H1 (cell line): ENCODE data around the gene LAMB1. TPM values are rescaled to one million over a fixed set of nuclear protein-coding genes. Genes with fewer than 3 reads are reported as not detected.

Experiments used
- CTCF ChIA-PET: fragments of 300-600 bp; sonication (Branson Sonifier 250); formaldehyde crosslinking; loops from one replicate; lab custom pipeline; 2021; ENCODE audit not compliant: partially characterized antibody; lab: Charles Lee
- POLR2A ChIA-PET: fragments of 300-600 bp; sonication (Branson Sonifier 250); formaldehyde crosslinking; loops from one replicate; lab custom pipeline; 2021; ENCODE audit warnings: inconsistent platforms; ENCODE audit not compliant: partially characterized antibody; lab: Charles Lee
- DNase-seq, 2 experiments: peaks; one replicate each; pipeline versions ENCODE4 v3.0.0 to v3.0.0-alpha.2; 2010 to 2022; ENCODE audit warnings: low spot score in 2 of 2, low read depth in 1 of 2, mixed read lengths in 1 of 2
- FAIRE-seq: peaks from 2 replicates; lab custom pipeline; 2011; peaks lifted over from hg19 to GRCh38; lab: Jason Lieb, UNC
- H2AFZ ChIP-seq: 2 replicates; pipeline ENCODE4 v1.8.1; 2012; ENCODE audit warnings: low read length, inconsistent platforms
- H2AK5ac ChIP-seq: 2 replicates; pipeline ENCODE4 v1.6.1; 2013; ENCODE audit warnings: low read depth, low read length
- H2BK120ac ChIP-seq: replicated peaks from 2 replicates; pipeline ENCODE3; 2013; ENCODE audit warnings: low read depth, low read length, inconsistent platforms
- H2BK12ac ChIP-seq: 2 replicates; pipeline ENCODE4 v1.6.1; 2013; ENCODE audit warnings: low read depth, low read length
- H2BK15ac ChIP-seq: 2 replicates; pipeline ENCODE4 v1.6.1; 2013; ENCODE audit warnings: low read length
- H2BK20ac ChIP-seq: 2 replicates; pipeline ENCODE4 v1.6.1; 2013; ENCODE audit warnings: low read length
- H2BK5ac ChIP-seq: 2 replicates; pipeline ENCODE4 v1.6.1; 2013; ENCODE audit warnings: low read depth, low read length
- H3K14ac ChIP-seq: 2 replicates; pipeline ENCODE4 v1.6.1; 2013; ENCODE audit warnings: inconsistent platforms; ENCODE audit not compliant: insufficient read length
- H3K18ac ChIP-seq: 2 replicates; pipeline ENCODE4 v1.6.1; 2013; ENCODE audit warnings: low read length; ENCODE audit errors: extremely low read depth
- H3K23ac ChIP-seq: 2 replicates; pipeline ENCODE4 v1.6.1; 2013; ENCODE audit warnings: inconsistent platforms; ENCODE audit not compliant: insufficient read length
- H3K23me2 ChIP-seq: 2 replicates; pipeline ENCODE4 v1.6.1; 2013; ENCODE audit warnings: low read depth, low read length
- H3K27ac ChIP-seq: 2 replicates; pipeline ENCODE4 v1.6.1; 2011; ENCODE audit warnings: low read depth, low read length, inconsistent platforms
- H3K27me3 ChIP-seq, 4 experiments: replicated peaks in 1 of 4; 1 replicate in 1 of 4; 2 replicates in 3 of 4; pipeline versions ENCODE4 v1.6.1 to v1.8.1; 2011 to 2013; ENCODE audit warnings: low read length in 3 of 4, mild to moderate bottlenecking in 3 of 4, inconsistent platforms in 2 of 4, mixed read lengths in 2 of 4, moderate library complexity in 1 of 4; ENCODE audit not compliant: control insufficient read depth in 3 of 4, insufficient read depth in 3 of 4; ENCODE audit errors: extremely low read depth in 1 of 4
- H3K36me3 ChIP-seq, 4 experiments: 2 replicates each; pipeline versions ENCODE4 v1.6.1 to v1.8.1; 2011 to 2013; ENCODE audit warnings: mild to moderate bottlenecking in 4 of 4, low read length in 3 of 4, moderate library complexity in 2 of 4, control low read depth in 1 of 4, inconsistent platforms in 1 of 4; ENCODE audit not compliant: insufficient read depth in 4 of 4, control insufficient read depth in 2 of 4
- H3K4ac ChIP-seq: replicated peaks from 2 replicates; pipeline ENCODE3; 2013; ENCODE audit warnings: low read length, low read depth, mixed read lengths, inconsistent platforms; ENCODE audit not compliant: insufficient read length
- H3K4me1 ChIP-seq, 4 experiments: replicated peaks in 1 of 4; 1 replicate in 1 of 4; 2 replicates in 3 of 4; pipeline versions ENCODE4 v1.6.1 to v1.8.1; 2011 to 2013; ENCODE audit warnings: low read length in 3 of 4, inconsistent platforms in 2 of 4, mixed read lengths in 1 of 4; ENCODE audit not compliant: insufficient read depth in 4 of 4, control insufficient read depth in 3 of 4
- H3K4me2 ChIP-seq, 2 experiments: 2 replicates each; pipeline versions ENCODE4 v1.6.1 to v1.8.1; 2011 to 2013; ENCODE audit warnings: low read depth in 2 of 2, low read length in 2 of 2, control low read depth in 1 of 2, inconsistent platforms in 1 of 2, mild to moderate bottlenecking in 1 of 2; ENCODE audit not compliant: insufficient read depth in 1 of 2
- H3K4me3 ChIP-seq, 4 experiments: fragments of 200-600, 300-600 bp in 1 of 4; sonication (generic), shearing (Covaris generic), sonication (Bioruptor Twin) in 1 of 4; 2 replicates each; pipeline versions ENCODE4 v1.5.1 to v1.8.1; 2011 to 2016; ENCODE audit warnings: low read length in 4 of 4, low read depth in 3 of 4, control low read depth in 2 of 4, inconsistent platforms in 2 of 4, mild to moderate bottlenecking in 2 of 4, mixed read lengths in 1 of 4, moderate library complexity in 1 of 4; ENCODE audit not compliant: insufficient read depth in 2 of 4; ENCODE audit errors: extremely low read depth in 1 of 4
- H3K56ac ChIP-seq: replicated peaks from 2 replicates; pipeline ENCODE3; 2013; ENCODE audit warnings: low read depth, mild to moderate bottlenecking, mixed read lengths, low read length, inconsistent platforms; ENCODE audit not compliant: insufficient read length
- H3K79me1 ChIP-seq: 2 replicates; pipeline ENCODE4 v1.6.1; 2013; ENCODE audit warnings: low read depth, low read length, control low read depth
- H3K79me2 ChIP-seq, 2 experiments: 2 replicates each; pipeline versions ENCODE4 v1.6.1 to v1.8.1; 2012 to 2013; ENCODE audit warnings: low read length in 2 of 2, mild to moderate bottlenecking in 2 of 2, inconsistent platforms in 1 of 2; ENCODE audit not compliant: insufficient read depth in 2 of 2, control insufficient read depth in 1 of 2
- H3K9ac ChIP-seq, 4 experiments: replicated peaks in 1 of 4; 1 replicate in 1 of 4; 2 replicates in 3 of 4; pipeline versions ENCODE4 v1.6.1 to v1.8.1; 2011 to 2013; ENCODE audit warnings: low read depth in 3 of 4, low read length in 3 of 4, control low read depth in 2 of 4, mild to moderate bottlenecking in 2 of 4, moderate library complexity in 2 of 4, inconsistent platforms in 1 of 4; ENCODE audit errors: extremely low read depth in 1 of 4
- H3K9me3 ChIP-seq, 2 experiments: 2 replicates each; pipeline versions ENCODE4 v1.6.1 to v1.8.1; 2012 to 2013; ENCODE audit warnings: mild to moderate bottlenecking in 2 of 2, moderate library complexity in 2 of 2, control low read depth in 1 of 2, inconsistent platforms in 1 of 2, low read depth in 1 of 2, low read length in 1 of 2, mixed read lengths in 1 of 2; ENCODE audit not compliant: insufficient read depth in 2 of 2
- H4K20me1 ChIP-seq, 2 experiments: replicated peaks in 1 of 2; 2 replicates each; pipeline versions ENCODE3 to v1.8.1; 2011 to 2013; ENCODE audit warnings: inconsistent platforms in 2 of 2, low read length in 2 of 2, mild to moderate bottlenecking in 1 of 2; ENCODE audit not compliant: insufficient read depth in 2 of 2, control insufficient read depth in 1 of 2
- H4K5ac ChIP-seq: 2 replicates; pipeline ENCODE4 v1.6.1; 2013; ENCODE audit warnings: low read length, low read depth, mixed read lengths, inconsistent platforms; ENCODE audit not compliant: insufficient read length
- H4K8ac ChIP-seq: 2 replicates; pipeline ENCODE4 v1.8.0; 2013; ENCODE audit warnings: mild to moderate bottlenecking, moderate library complexity, low read length, inconsistent platforms; ENCODE audit not compliant: insufficient read depth; ENCODE audit errors: extremely low read depth
- H4K91ac ChIP-seq: replicated peaks from 2 replicates; pipeline ENCODE3; 2013; ENCODE audit warnings: low read length, mixed read lengths, inconsistent platforms; ENCODE audit not compliant: insufficient read length
- BRCA1 ChIP-seq: IDR thresholded peaks from 2 replicates; pipeline ENCODE4 v1.6.1; 2012; ENCODE audit warnings: low read depth, low read length, improper control_type of control experiment
- CEBPB ChIP-seq: IDR thresholded peaks from 2 replicates; pipeline ENCODE4 v1.6.1; 2012; ENCODE audit warnings: low read depth, low read length
- E2F6 ChIP-seq: IDR thresholded peaks from 2 replicates; pipeline ENCODE4 v1.6.1; 2012; ENCODE audit warnings: inconsistent platforms
- EZH2 ChIP-seq: fragments of 200-600 bp; sonication (generic); IDR thresholded peaks from 2 replicates; pipeline ENCODE4 v1.7.1; 2012; ENCODE audit warnings: low read depth, mild to moderate bottlenecking, moderate library complexity, low read length, inconsistent platforms; ENCODE audit not compliant: severe bottlenecking
- GABPA ChIP-seq: IDR thresholded peaks from 2 replicates; pipeline ENCODE4 v1.6.1; 2011; ENCODE audit warnings: mild to moderate bottlenecking, low read length, moderate library complexity, borderline replicate concordance; ENCODE audit not compliant: insufficient read depth
- HDAC2 ChIP-seq, 2 experiments: fragments of 300-600 bp in 1 of 2; sonication (generic) in 1 of 2; IDR thresholded peaks; 2 replicates each; pipeline ENCODE4 v1.6.1; 2011 to 2012; ENCODE audit warnings: low read depth in 2 of 2, low read length in 2 of 2, mild to moderate bottlenecking in 2 of 2, moderate library complexity in 2 of 2, borderline replicate concordance in 1 of 2, inconsistent platforms in 1 of 2
- MAX ChIP-seq: IDR thresholded peaks from 2 replicates; pipeline ENCODE4 v1.6.1; 2012; ENCODE audit warnings: inconsistent platforms
- POLR2A ChIP-seq, 2 experiments: IDR thresholded peaks; 1 replicate in 1 of 2; 2 replicates in 1 of 2; pipeline ENCODE4 v1.6.1; 2011; ENCODE audit warnings: low read depth in 2 of 2, low read length in 2 of 2, mild to moderate bottlenecking in 2 of 2; ENCODE audit errors: control extremely low read depth in 1 of 2
- SP2 ChIP-seq: IDR thresholded peaks from 2 replicates; pipeline ENCODE4 v1.6.1; 2012; ENCODE audit warnings: mild to moderate bottlenecking, low read length, inconsistent platforms
- SP4 ChIP-seq: IDR thresholded peaks from 2 replicates; pipeline ENCODE4 v1.6.1; 2012; ENCODE audit warnings: low read length, inconsistent platforms
- SRF ChIP-seq: IDR thresholded peaks from 2 replicates; pipeline ENCODE4 v1.6.1; 2011; ENCODE audit warnings: mild to moderate bottlenecking, low read depth, low read length, moderate library complexity
- TEAD4 ChIP-seq: IDR thresholded peaks from 2 replicates; pipeline ENCODE4 v1.6.1; 2012; ENCODE audit warnings: low read depth, low read length, inconsistent platforms, mixed read lengths
- USF2 ChIP-seq: IDR thresholded peaks from 2 replicates; pipeline ENCODE4 v1.6.1; 2011; ENCODE audit warnings: low read length, improper control_type of control experiment
- WGBS, 2 experiments: shearing (Covaris generic) in 1 of 2; methylation state at CpG; one replicate each; pipeline versions ENCODE4 v1.1.6 to v1.1.7; 2013 to 2015; ENCODE audit warnings: low lambda C conversion rate in 2 of 2, mixed read lengths in 2 of 2, inconsistent platforms in 1 of 2, low coverage in 1 of 2, missing lambda C conversion rate in 1 of 2; ENCODE audit not compliant: insufficient replicate concordance in 2 of 2, insufficient coverage in 1 of 2, insufficient read length in 1 of 2; ENCODE audit errors: extremely low coverage in 1 of 2, missing lambda C conversion rate in 1 of 2; 5-methylcytosine and 5-hydroxymethylcytosine counted together
- polyA plus RNA-seq, 7 experiments: library from polyadenylated mRNA; depleted of rRNA in 3 of 7; stranded (reverse) in 5 of 7; unstranded in 2 of 7; fragments of >200 nt in 5 of 7; fragments of 200-250 nt in 2 of 7; gene quantifications; 1 replicate in 5 of 7; 2 replicates in 1 of 7; 4 replicates in 1 of 7; pipeline versions ENCODE4 v1.2.1 to v1.2.3, GENCODE V29; 2011 to 2013; ENCODE audit warnings: missing spikeins in 2 of 7, mixed read lengths in 2 of 7
- total RNA-seq: library from RNA; stranded (reverse); fragmentation: NEBNext Ultra II Directional; extraction: Animal tissue kit (Norgen Biotek cat#: 25700); gene quantifications from 2 replicates; pipeline ENCODE4 v1.2.1, GENCODE V29; 2021

LAMB1 gene
- total and polyA plus RNA-seq, 2 of the 8 experiments (the other 6 are each of a cell fraction or from before 2014, with no cell fraction given), result 31.9 to 38.5 TPM

GRCh38 chr7:108007261-108007660 is 4.3 kb upstream of the LAMB1 start:
- Histone ChIP-seq H3K4me3 (no peak overlapping the region), H3K4me1 (peaks cover 2 to 12% (median 6%) of the 10 kb centered on the region in 4 experiments; a peak in 6 of 7 replicates), H3K9me3 (no peaks in the 10 kb centered on the region), H3K18ac (no peak overlapping the region), H4K20me1 (peaks cover 2 to 3% of the 10 kb centered on the region in 2 experiments), H2AK5ac (no peak overlapping the region), H3K79me2 (no peaks in the 10 kb centered on the region), H3K23ac (no peak overlapping the region), H3K23me2 (peaks cover 11% of the 10 kb centered on the region), H2BK12ac (no peak overlapping the region), H2BK15ac (no peak overlapping the region), H3K79me1 (no peaks in the 10 kb centered on the region), H3K4ac (no peak overlapping the region), H4K8ac (no peak overlapping the region), H3K14ac (no peak overlapping the region), H2AFZ (no peak overlapping the region), H3K4me2 (no peak overlapping the region), H3K9ac (no peak overlapping the region), H3K36me3 (no peaks in the 10 kb centered on the region), H3K27me3 (peaks cover 26 to 56% (median 45%) of the 10 kb centered on the region in 4 experiments), H3K27ac (no peak overlapping the region), H2BK5ac (no peak overlapping the region), H4K91ac (no peak overlapping the region), H4K5ac (no peak overlapping the region), H2BK120ac (no peak overlapping the region), H2BK20ac (no peak overlapping the region), H3K56ac (no peak overlapping the region)
- DNase-seq (no peak), FAIRE-seq (no peak)
- ChIA-PET POLR2A (no interaction called here), CTCF (interaction anchor here (1.8 to 3.9 kb wide), 2 partner anchors 9 kb away, joined by 5 to 27 read pairs; no protein-coding TSS in a partner anchor)
- WGBS, 2 experiments, result 80% methylated on average over 3 of the region's 3 CpGs; no CpG with 5 or more reads in 1 of the 2 experiments
- TF ChIP-seq TEAD4 (no peak), POLR2A (IDR thresholded peaks at IDR 0.05; ENCODE audit: control extremely low read depth in 1 of 2, low read depth in 2 of 2, low read length in 2 of 2) (no peak), MAX (no peak), USF2 (no peak), BRCA1 (no peak), GABPA (no peak), CEBPB (no peak), EZH2 (no peak), HDAC2 (IDR thresholded peaks at IDR 0.05; ENCODE audit: borderline replicate concordance in 1 of 2, low read depth in 2 of 2, low read length in 2 of 2) (no peak), SP4 (no peak), SP2 (no peak), E2F6 (no peak), SRF (no peak)
